HG03378 (cell line): Measurements from ENCODE around the gene UHRF1.
"Not testable (repeated sequence)": the region's sequence is repeated elsewhere in the genome, so short reads cannot be mapped to it uniquely, and the experiment has no call there.

ENCODE experiments used
- ATAC-seq: cut with Tn5 transposase; IDR thresholded peaks from one replicate; pipeline ENCODE4 v1.9.1; 2021; ENCODE audit warnings: mild to moderate bottlenecking, moderate library complexity; ENCODE audit not compliant: unreplicated experiment

UHRF1 gene

DNA sequence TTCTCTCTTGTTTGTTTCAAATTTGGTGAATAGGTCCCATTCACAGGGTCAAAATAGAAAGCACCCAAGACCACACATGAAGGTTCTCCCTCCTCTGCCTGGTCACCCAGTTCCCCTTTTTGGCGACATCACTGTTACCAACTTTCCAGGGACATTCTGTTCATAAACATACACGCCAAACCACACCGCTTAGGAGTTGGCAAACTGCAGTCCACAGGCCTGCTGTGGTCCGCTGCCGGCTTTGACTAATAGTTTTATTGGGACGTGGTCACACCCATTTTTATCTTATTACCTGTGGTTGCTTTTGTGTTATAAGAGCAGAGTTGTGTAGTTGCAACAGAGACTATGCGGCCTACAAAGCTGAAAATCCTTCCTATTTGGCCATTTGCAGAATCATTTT lies 24.2 kb downstream of the UHRF1 start:
- no peak for ATAC-seq

DNA sequence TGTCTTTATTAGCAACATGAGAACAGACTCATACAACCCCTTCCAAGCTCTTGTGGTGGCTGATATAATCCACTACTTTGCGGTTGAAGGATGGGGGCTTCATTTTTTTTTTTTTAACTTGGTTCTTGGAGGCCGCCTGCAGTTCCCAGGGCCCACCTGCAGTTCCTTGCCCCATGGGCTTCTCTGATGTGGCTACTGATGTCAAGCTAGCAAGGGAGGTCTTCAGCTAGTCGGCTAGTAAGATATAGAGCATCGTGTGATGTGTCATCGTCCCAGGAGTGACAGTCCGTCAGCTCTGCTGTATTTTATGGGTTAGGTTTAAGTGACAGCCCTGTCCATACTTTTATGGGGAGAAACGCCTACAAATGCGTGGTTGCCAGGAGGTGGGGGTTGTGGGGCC lies 26.1 kb downstream of the UHRF1 start:
- ATAC-seq, result no peak

DNA sequence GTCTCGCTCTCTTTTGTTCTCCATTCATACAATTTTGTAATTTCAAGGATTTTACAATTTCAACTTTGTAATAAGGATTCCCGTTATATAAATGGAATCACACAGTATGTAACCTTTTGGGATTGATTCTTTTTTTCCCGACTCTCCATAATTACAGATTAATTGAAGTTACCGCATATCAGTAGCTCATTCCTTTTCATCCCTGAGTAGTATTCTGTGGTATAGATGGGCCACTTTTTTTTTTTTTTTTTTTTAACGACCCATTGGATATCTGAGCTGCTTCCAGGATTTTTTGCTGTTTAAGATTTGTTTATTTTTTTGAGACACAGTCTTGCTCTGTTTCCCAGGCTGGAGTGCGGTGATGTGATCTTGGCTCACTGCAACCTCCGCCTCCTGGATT lies 27.8 kb downstream of the UHRF1 start:
- no peak for ATAC-seq

DNA sequence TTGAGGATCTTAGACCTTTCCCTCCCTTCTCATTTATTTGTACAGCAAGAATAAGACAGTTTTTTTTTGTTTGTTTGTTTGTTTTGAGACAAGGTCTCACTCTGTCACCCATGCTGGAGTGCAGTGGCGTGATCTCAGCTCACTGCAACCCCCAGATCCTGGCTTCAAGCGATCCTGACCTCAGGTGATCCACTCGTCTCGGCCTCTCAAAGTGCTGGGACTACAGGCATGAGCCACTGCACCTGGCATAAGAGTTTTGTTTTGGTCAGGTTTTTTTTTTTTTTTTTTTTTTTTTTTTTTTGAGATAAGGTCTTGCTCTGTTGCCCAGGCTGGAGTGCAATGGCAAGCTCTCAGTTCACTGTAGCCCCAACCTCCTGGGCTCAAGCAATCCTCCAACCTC lies 29.2 kb downstream of the UHRF1 start:
- not testable (repeated sequence) for ATAC-seq

DNA sequence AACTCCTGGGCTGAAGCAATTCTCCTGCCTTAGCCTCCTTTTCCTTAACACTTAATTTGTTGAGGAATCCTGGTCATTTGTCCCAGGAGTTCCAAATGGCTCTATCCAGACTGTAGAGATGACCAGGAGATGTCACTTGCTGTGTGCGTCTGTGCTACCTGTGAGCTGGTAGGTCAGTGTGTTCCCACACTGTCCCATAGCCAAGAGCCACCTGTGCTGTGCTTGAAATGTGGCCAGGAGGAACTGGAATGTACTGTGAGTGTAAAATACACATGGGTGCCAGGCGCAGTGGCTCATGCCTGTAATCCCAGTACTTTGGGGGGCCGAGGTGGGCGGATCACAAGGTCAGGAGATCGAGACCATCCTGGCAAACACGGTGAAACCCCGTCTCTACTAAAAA lies 30.2 kb downstream of the UHRF1 start:
- no peak for ATAC-seq

DNA sequence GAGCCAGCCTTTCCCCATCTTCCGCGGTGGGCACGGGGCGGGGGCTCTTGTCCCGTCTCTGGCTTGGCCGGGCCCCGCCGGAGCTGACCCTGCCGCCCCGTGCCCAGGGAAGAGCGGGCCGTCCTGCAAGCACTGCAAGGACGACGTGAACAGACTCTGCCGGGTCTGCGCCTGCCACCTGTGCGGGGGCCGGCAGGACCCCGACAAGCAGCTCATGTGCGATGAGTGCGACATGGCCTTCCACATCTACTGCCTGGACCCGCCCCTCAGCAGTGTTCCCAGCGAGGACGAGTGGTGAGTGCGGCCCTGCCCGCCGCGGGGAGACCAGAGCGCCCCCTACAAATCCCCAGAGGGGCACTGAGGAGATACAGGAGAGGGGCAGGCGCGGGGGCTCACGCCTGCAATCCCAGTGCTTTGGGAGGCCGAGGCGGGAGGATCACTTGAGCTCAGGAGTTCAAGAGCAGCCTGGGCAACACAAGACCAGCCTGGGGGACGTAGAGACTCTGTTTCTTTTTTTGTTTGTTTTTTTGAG lies 32.4 kb downstream of the UHRF1 start:
- not testable (repeated sequence) for ATAC-seq

DNA sequence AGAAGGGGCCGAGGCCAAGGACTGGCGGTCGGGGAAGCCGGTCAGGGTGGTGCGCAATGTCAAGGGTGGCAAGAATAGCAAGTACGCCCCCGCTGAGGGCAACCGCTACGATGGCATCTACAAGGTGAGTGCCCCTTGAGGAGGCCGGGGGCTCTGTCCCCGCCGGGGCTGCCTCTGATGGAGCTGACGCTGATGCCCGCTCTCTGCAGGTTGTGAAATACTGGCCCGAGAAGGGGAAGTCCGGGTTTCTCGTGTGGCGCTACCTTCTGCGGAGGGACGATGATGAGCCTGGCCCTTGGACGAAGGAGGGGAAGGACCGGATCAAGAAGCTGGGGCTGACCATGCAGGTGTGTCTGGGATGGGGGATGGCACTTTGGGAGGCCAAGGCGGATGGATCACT lies 41.3 kb downstream of the UHRF1 start:
- ATAC-seq, result not testable (repeated sequence)

DNA sequence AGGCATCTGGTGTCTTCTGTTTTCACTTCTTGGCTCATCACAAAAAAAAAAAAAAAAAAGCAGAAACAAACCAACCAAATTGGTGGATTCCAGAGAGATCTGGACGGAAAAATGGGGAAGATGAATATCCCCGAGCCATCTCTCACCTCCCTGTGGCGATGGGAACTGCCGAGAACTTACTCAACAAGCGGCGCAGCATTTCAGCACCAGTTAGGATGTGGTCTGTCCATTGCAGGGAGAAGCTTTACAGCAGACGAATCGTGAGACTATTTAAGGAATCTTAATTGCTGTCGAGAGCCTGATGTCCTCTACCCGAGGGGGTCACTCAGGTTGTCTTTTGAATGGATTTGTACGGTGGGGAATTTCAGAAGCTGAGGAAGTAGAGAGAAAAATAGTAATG lies 42.4 kb downstream of the UHRF1 start:
- no peak for ATAC-seq

DNA sequence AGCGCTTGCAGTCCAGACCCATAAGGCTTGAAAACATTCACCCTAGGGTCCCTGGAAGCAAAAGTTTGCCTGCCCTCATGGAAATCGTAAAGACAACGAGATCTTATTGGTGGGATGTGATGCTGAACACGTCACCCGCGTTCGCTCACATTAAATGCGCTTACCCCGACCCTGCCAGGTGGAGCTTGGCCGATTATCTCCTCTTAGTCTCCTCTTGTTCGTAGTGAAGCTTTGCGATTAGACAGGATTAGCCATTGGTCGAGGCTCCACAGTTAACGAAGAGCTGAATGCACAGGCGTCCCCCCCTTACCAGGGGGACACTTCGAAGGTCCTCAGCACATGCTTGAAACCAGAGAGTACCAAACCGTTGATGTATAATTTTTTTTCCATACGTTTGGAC lies 43.6 kb downstream of the UHRF1 start:
- ATAC-seq, result no peak

DNA sequence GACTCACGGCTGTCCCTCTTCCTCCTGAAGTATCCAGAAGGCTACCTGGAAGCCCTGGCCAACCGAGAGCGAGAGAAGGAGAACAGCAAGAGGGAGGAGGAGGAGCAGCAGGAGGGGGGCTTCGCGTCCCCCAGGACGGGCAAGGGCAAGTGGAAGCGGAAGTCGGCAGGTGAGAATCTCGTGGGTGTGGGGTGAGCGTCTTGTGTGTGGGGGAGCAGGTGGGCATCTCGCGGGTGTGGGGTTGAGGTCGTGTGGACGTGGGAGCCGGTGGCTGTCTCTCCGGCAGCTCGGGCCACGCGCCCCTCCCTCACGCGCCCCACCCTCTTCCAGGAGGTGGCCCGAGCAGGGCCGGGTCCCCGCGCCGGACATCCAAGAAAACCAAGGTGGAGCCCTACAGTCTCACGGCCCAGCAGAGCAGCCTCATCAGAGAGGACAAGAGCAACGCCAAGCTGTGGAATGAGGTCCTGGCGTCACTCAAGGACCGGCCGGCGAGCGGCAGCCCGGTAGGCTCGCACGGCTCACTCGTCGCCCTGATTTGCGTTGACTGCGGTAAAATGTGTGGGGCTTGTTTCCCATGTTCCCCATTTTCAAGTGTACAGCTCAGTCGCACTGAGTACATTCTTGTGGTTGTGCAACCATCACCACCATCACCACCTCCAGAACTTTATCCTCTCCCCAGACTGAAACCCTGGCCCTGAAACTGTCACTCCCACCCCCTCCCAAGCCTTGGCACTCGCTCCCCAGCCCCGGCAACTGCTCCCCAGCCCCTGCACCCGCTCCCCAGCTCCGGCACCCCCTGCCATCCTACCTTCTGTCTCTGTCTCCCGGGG lies 45.2 kb downstream of the UHRF1 start:
- ATAC-seq, result not testable (repeated sequence)

DNA sequence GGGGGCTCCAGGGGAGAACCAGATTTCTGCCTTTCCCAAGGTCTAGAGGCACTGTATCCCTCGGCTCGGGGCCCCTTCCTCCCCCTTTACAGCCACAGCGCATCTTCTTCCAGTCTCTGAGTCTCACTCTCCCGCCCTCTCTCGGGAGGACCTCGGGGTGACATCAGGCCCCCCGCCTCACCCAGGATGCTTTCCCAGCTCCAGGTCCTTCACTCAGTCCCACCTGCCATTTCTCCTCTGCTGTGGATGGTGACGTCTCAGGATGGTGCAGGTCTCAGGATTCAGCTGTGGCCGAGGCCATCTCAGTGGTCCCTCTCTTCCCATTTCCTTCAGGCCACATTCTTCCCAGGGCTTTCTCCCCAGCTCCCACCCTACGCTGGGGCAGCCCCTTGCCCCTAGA lies 46.0 kb downstream of the UHRF1 start:
- ATAC-seq, result no peak

DNA sequence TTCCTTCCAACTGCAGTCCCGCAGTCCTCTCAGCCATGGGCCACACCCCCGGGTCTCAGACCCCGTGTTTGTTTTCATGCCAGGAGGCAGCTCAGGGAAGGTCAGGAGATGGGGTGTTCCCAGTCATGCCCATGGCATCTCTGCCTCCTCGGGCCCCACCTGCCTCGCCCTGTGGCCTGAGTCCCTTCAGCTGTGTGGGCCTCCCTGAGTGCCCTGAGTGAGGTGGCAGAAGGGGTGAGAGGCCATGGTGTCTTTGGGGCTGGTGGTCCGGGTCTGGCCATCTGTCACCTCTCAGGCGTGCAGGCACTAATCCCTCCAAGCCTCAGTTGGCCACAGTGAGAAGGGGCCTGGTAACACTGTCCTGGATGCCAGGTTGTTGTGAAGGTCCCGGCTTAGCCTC lies 48.7 kb downstream of the UHRF1 start:
- no peak for ATAC-seq

DNA sequence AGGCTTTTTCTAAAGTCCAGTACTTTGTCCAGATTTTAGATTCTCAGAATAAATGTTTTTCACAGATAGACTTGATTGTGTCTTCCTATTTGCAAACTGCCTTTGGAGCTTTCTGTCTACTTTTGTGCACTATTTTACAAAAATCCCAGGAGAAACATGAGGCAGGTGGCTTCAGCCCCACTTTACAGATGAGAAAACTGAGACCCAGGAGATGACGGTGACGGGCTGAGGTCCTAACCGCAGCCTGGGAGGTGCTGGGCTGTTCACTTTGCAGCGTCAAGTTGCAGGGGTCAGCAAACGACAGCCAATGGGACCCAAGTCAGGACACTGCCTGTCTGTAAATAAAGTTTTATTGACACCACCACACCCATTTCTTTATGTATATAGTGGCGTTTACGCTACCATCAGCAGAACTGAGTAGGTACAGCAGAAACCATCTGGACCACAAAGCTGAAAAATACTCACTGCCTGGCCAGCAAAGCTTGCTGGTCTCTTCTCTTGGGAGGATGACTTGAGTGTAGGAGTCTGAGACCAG lies 52.9 kb downstream of the UHRF1 start:
- ATAC-seq, result no peak

DNA sequence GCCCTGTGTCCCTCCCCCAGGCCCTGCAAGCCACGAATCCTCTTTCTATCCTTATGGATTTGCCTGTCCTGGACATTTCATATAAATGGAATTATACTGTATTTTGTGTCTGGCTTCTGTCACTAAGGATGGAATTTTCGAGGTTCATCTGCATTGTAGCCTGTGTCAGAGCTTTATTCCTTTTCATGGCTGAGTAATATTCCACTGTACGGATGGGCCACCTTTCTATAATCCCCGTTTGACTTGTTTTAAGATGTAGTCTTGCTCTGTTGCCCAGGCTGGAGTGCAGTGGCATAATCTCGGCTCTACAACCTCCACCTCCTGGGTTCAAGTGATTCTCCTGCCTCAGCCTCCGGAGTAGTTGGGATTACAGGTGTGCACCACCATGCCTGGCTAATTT lies 55.8 kb downstream of the UHRF1 start:
- ATAC-seq, result no peak

DNA sequence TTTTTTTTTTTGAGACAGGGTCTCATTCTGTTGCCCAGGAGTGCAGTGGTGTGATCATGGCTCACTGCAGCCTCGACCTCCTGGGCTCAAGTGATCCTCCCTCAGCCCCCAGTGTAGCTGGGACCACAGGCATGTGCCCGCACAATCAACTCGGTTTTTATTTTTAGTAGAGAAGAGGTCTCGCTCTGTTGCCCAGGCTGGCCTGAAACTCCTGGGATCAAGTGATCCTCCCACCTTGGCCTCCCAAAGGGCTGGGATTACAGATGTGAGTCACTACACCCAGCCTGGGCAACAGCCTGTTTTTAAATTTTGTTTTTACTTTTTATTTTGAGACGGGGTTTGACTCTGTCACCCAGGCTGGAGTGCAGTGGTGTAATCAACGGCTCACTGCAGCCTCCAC lies 57.3 kb downstream of the UHRF1 start:
- ATAC-seq, result no peak

DNA sequence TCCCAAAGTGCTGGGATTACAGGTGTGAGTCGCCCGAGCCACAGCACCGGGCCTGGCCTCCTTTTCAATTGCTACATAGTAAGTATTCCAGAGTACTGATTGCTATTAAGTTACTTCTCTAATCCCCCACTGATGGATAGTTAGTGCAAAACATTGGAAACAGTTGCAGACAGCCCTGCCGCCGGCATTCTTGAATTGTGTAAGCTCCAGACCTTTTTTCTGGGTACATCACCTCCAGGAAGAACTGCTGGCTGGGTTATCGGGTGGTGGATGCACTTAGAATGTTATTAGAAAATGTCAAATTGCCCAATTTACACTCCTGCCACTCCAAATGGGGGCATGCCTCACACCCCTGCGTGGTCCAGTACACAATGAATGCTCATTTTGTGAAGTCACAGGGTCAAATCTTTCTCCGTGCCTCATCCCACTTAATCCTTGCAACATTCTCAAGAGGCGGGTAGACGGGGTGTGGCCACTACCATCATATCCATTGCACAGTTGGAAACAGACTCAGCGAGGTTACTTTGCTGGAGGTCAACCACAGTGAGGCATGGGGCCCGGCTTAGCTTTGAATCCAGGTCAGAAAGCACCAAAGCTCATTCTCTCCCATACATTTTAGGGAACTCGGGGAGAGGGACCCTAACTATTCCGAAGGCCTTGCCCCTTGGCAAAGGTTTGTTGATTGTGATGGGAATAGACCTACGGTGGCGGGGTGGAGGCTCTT lies 58.6 kb downstream of the UHRF1 start:
- ATAC-seq, result no peak

DNA sequence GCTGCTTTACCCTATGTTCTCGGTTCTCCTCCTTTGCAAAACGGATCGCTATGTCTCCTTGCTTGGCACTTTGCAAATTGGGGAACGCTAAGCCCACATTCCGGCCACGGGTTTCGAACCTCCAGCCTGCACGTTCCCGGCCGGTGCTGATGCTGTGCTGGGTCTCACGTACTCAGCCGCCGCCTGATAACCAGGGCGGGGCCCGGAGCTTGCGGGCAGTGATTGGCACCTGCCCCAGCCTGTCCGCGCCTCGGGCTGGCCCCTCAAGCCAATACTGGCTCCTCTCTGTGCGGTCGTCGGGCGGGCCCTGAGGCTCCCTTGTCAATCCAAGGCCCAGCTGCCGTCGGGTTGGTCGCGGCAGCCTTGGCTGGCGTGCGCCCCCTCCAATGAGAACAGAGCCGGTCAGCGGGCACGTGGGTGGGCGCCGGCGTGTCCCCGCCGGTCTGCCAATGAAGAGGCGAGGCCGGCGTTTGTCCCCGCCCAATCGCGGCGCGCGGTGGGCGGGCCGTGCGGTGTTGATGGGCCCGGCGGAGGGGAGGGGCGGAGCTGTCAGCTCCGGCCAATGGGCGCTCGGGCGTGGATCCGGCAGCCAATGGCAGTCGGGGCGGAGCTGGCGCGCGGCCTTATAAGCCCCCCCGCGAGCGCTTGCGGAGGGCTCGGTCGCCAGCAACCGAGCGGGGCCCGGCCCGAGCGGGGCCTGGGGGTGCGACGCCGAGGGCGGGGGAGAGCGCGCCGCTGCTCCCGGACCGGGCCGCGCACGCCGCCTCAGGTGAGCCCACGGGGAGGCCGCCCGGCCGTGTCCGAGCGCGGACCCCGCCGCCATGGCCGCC lies 59.4 kb downstream of the UHRF1 start, which contains the start of gene KDM4B:
Gene KDM4B, plus strand, starts transcription at position 652 of the 830 bp plus-strand sequence. CDS start 63,778 bp downstream, outside the sequence.
- ATAC-seq, result peak; percentile 86

DNA sequence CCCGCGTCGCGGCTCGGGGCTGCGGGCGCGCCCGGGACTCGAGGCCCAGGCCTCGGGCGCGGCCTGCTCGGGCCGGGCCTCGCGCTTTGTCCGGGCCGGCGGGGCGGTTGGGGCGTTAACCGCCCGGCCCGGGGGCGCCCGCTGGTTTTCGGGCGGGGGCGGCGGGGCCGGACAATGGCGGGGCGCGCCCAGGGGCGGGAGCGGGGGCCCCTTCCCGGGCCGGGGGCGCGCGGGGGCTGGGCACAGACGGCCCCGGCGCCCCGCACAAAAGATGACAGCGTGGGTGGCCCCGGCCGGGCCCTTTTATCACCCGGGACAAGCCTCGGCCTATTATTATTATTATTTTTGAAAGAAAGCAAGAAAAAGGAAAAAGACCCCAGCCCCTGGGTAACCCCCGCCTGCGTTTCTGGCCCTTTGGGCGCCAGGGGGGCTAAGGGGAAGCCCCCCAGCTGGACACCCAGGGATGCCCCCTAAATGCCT lies 60.0 kb downstream of the UHRF1 start:
- no peak for ATAC-seq

DNA sequence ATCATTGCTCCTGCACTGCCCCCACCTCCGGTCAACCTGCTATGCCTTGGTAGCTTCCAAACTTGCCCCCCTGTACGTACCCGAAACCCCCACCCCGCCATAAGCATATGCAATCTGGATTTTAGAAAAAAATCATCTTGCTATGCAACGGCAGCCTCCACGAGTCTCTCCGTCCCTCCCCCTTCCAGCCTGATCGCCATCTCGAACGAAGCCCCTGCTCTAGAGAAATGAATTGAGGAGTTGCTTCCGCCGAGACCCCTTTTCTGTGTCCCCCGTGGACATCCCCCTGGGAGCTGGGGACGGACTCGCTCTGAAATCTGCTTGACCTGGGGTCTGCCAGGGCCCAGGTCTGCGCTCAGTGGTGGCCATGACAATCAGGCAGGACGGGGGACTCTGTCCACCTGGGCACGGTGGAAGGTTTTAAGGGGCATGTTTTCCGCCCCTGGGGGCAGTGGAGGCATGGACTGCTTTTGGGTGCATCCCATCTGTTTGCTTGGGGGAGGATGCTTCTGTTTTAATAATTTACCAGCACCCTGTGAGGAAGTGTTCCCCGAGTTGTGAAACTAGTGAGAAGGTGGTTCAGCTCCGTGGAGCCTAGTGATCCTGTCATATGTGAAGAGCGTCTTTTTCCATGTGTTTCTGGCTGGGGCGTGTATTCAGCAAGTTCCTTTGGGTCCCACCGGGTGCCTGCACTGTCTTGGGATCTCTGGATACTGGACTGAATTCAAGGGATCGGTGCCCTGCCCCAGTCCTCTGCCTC lies 60.7 kb downstream of the UHRF1 start:
- no peak for ATAC-seq
